Suprapubic skin (tissue), 3 donors: ENCODE results near the gene HPSE2.

ENCODE experiments used
- CTCF ChIP-seq, 2 donors: fragments of 200-600 bp in 1 of 2; fragments of 450-650 bp in 1 of 2; sonication (generic) in 1 of 2; IDR thresholded peaks; one replicate each; pipeline ENCODE4 v1.5.1; 2016 to 2019; ENCODE audit warnings: antibody characterized with exemption in 2 of 2, mild to moderate bottlenecking in 1 of 2, moderate library complexity in 1 of 2
- POLR2AphosphoS5 ChIP-seq, 3 donors: sonication (generic); formaldehyde crosslinking; IDR thresholded peaks; one replicate each; pipeline ENCODE4 v1.6.1; 2017; ENCODE audit warnings: antibody characterized with exemption in 3 of 3

GRCh38 chr10:98848361-98848760, 387.3 kb downstream of the HPSE2 start:
- TF ChIP-seq CTCF (IDR thresholded peaks at IDR 0.05) (no peak), POLR2AphosphoS5 (IDR thresholded peaks at IDR 0.05) (no peak)
